ENCODE data around the gene INSM1. TPM values are rescaled to one million over a fixed set of nuclear protein-coding genes. Genes with fewer than 3 reads are reported as not detected.

Gene INSM1
- total and polyA plus RNA-seq, 2 donors (not counting 3 experiments of a cell fraction or from before 2014, with no cell fraction given) = not detected

DNA sequence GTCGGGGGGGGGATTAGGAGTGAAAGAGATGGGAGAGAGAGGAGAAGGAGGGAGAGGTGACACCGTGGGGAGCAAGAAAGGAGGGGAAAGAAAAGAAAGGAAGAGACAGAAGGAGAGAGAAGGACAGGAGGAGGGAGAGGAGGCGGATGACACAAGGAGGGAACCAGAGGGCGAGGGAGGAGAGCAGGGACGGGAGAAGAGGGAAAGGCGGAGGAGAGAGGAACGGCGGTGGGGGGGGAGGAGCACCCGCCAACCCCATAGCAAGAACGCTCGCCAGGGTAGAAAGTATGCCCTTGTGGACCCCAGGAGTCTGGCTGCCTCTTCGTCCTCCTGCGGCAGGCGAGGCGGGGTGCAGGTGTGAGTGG, 4.5 kb upstream of the INSM1 start:
- FAIRE-seq (no peak), DNase-seq (ENCODE audit: low read depth, low spot score) (no peak)
- no peaks in the 10 kb centered on the region for H3K9me3 ChIP-seq (replicated peaks; ENCODE audit: control insufficient read depth, insufficient read depth, low read length)
- no peak for TF ChIP-seq GATA2 (IDR thresholded peaks at IDR 0.05; ENCODE audit: insufficient read depth, insufficient read length, low read depth, low read length)
- TF ChIP-seq FOS (IDR thresholded peaks at IDR 0.05; ENCODE audit: borderline replicate concordance, insufficient read depth, low read length) = no peak
- no peak for TF ChIP-seq POLR2A (IDR thresholded peaks at IDR 0.05; ENCODE audit: low read depth, low read length)
- no peak for TF ChIP-seq MYC (IDR thresholded peaks at IDR 0.05; ENCODE audit: low read depth, low read length)
- TF ChIP-seq, protein P1, sequence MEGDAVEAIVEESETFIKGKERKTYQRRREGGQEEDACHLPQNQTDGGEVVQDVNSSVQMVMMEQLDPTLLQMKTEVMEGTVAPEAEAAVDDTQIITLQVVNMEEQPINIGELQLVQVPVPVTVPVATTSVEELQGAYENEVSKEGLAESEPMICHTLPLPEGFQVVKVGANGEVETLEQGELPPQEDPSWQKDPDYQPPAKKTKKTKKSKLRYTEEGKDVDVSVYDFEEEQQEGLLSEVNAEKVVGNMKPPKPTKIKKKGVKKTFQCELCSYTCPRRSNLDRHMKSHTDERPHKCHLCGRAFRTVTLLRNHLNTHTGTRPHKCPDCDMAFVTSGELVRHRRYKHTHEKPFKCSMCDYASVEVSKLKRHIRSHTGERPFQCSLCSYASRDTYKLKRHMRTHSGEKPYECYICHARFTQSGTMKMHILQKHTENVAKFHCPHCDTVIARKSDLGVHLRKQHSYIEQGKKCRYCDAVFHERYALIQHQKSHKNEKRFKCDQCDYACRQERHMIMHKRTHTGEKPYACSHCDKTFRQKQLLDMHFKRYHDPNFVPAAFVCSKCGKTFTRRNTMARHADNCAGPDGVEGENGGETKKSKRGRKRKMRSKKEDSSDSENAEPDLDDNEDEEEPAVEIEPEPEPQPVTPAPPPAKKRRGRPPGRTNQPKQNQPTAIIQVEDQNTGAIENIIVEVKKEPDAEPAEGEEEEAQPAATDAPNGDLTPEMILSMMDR (IDR thresholded peaks at IDR 0.05; ENCODE audit: extremely low read depth in 1 of 2, insufficient read depth in 1 of 2, low read depth in 1 of 2, low read length in 2 of 2) = no peak
- no peak for TF ChIP-seq EZH2 (IDR thresholded peaks at IDR 0.05; ENCODE audit: borderline replicate concordance, low read depth, low read length, severe bottlenecking)
- TF ChIP-seq MAX (IDR thresholded peaks at IDR 0.05; ENCODE audit: insufficient read depth, insufficient read length) = no peak
- TF ChIP-seq JUN (IDR thresholded peaks at IDR 0.05; ENCODE audit: borderline replicate concordance, insufficient read depth, insufficient read length, low read depth) = no peak
- no peak for TF ChIP-seq POLR2AphosphoS5 (IDR thresholded peaks at IDR 0.05; ENCODE audit: insufficient read depth, low read depth, low read length)
- no peak overlapping the region for H3K4me3 ChIP-seq (replicated peaks in 1 of 3; ENCODE audit: insufficient read depth in 1 of 3, low read depth in 1 of 3, low read length in 3 of 3)
- H3K79me2 ChIP-seq (ENCODE audit: control insufficient read depth, insufficient read depth, low read length) = no peaks in the 10 kb centered on the region
- H2AFZ ChIP-seq (ENCODE audit: low read depth, low read length) = no peak overlapping the region
- H3K4me1 ChIP-seq (ENCODE audit: control insufficient read depth, extremely low read depth, insufficient read depth, low read length) = no peaks in the 10 kb centered on the region
- intact Hi-C loops (cut with micrococcal nuclease) (loop anchor here (5.0 to 10.0 kb wide), 3 partner anchors 51 to 461 kb away; no protein-coding TSS in a partner anchor), dilution Hi-C loops (cut with MboI; ENCODE audit: extremely low pct_ligation_motif_present, low sequenced_read_pairs) (no loop called here)
- no peak overlapping the region for H3K4me2 ChIP-seq (ENCODE audit: insufficient read depth, low read length)
- peaks cover 58 to 75% of the 10 kb centered on the region in 2 experiments for H3K27me3 ChIP-seq (ENCODE audit: control insufficient read depth in 2 of 2, insufficient read depth in 2 of 2, low read length in 2 of 2)
- no peak overlapping the region for H3K9ac ChIP-seq (replicated peaks; ENCODE audit: extremely low read depth, insufficient read depth, low read length)
- H4K20me1 ChIP-seq (replicated peaks; ENCODE audit: control insufficient read depth, extremely low read depth, insufficient read depth, low read length) = no peaks in the 10 kb centered on the region
- POLR2A ChIA-PET = no interaction called here
- no TSS peak for BruUV-seq (replicated peaks)
- no peak overlapping the region for H3K27ac ChIP-seq (ENCODE audit: insufficient read depth, low read depth, low read length)
- CTCF ChIA-PET = no interaction called here
- no peaks in the 10 kb centered on the region for H3K36me3 ChIP-seq (ENCODE audit: control insufficient read depth in 2 of 2, extremely low read depth in 1 of 2, insufficient read depth in 2 of 2, low read length in 2 of 2)
- no peaks in the 10 kb centered on the region for H3K9me1 ChIP-seq (replicated peaks; ENCODE audit: control insufficient read depth, extremely low read depth, insufficient read depth, low read length)

All from endothelial cell of umbilical vein (primary cell).